ENCODE measurements around the gene FBF1.
"Not testable (repeated sequence)": the region's sequence is repeated elsewhere in the genome, so short reads cannot be mapped to it uniquely, and the experiment has no call there.

The FBF1 gene, protein sequence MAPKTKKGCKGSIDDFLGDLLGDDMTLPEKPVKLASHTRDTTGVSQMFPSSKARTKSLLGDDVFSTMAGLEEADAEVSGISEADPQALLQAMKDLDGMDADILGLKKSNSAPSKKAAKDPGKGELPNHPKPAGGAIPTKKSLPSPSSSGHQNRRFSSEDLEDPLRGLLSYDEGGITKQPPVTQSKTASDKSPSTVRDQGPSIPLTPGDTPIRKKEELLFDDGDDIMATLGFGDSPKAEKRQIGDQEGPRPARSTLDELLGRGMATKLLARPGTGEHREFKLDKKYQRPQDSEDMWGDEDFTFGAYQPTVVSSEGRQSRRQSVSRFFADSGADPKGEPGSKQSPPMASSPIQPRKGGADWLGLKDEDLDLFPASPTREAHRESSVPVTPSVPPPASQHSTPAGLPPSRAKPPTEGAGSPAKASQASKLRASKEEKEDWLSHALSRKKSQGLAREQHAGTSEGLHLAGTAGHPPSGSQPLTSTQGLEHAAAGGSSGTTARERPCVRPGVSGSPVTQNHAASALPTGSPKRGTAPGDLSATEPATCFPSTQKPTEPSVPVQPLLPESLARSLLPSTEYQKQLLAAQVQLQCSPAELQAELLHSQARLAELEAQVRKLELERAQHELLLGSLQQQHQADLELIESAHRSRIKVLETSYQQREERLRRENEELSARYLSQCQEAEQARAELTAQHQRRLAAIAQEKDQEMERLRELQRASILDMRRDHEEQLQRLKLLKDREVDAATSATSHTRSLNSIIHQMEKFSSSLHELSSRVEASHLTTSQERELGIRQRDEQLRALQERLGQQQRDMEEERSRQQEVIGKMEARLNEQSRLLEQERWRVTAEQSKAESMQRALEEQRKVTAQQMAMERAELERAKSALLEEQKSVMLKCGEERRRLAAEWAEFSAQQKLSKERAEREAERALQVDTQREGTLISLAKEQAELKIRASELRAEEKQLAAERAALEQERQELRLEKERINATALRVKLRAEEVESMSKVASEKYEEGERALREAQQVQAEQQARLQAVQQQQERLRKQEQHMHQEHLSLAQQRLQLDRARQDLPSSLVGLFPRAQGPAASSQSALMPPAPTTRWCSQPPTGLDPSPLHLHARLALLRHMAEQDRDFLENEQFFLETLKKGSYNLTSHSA

DNA sequence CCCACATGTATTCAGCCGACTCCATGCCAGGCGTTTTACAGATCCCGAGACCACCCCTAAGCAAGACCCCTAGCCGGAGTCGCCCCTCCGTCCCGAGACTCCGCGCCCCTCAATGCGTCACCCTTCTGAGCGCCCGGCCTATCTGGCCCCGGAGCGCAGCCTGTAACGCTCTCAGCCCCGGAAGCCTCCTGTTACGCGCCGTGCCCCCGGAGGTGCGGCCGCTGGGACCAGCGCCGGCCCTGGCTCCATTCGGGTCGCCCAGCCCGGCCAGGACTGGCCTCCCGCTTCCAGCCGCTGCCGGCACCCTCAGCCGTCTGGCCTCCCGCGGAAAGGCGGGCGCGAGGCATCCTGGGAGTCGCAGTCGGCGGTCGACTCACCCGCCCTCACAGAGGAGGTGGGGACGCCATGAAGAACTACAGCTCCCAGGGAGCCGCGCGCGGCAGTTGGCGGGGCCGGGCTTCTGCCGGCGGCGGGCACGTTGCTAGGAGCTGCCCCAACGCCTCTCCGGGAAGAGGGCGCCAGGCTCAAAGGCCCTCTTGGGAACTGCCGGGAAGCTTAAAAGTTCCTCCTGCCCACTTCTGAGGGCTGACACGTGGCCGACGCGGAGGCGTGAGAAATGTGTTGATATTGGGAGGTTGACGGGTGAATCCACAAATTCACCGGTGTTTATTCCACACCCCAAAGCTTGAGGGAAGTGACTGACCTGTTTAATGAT, at the start of gene FBF1:
Gene FBF1, minus strand, starts transcription at position 316 of the 715 bp plus-strand sequence. CDS start 2,893 bp downstream, outside the sequence.
- peak; percentile 94 for DNase-seq (ENCODE audit: low spot score)

DNA sequence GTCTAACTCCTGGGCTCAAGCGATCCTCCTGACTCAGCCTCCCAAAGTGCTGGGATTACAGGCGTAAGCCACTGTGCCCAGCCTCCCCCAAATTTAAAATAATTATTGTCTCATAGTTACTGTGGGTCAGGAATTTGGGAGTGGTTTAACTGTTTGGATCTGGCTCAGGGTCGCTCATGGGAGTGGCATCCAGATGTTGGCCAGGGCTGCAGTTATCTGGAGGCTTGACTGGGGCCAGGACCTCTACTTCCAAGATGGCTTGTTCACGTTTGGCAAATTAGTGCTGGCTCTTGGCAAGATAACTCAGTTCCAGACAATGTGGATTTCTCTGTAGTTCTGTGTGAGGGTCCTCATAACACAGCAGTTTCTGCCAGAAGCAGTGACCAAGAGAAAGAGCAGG, 46.2 kb upstream of the FBF1 start:
- no peak for DNase-seq (ENCODE audit: low spot score)

DNA sequence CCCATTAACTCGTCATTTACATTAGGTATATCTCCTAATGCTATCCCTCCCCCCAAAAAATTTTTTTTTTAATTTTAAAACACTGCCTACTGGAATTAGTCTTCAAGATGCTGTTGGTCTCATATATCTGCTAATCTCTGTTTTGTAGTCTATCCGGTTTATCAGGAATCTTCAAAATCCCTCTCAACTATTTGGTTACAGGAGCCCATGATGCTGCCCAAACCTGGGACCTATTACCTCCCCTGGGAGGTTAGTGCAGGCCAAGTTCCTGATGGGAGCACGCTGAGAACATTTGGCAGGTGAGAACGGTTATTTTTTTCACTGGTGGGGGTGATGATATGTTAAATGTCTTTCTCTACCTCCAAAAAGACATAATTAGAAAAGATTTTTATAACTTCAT, 45.1 kb upstream of the FBF1 start:
- DNase-seq (ENCODE audit: low spot score), result no peak

DNA sequence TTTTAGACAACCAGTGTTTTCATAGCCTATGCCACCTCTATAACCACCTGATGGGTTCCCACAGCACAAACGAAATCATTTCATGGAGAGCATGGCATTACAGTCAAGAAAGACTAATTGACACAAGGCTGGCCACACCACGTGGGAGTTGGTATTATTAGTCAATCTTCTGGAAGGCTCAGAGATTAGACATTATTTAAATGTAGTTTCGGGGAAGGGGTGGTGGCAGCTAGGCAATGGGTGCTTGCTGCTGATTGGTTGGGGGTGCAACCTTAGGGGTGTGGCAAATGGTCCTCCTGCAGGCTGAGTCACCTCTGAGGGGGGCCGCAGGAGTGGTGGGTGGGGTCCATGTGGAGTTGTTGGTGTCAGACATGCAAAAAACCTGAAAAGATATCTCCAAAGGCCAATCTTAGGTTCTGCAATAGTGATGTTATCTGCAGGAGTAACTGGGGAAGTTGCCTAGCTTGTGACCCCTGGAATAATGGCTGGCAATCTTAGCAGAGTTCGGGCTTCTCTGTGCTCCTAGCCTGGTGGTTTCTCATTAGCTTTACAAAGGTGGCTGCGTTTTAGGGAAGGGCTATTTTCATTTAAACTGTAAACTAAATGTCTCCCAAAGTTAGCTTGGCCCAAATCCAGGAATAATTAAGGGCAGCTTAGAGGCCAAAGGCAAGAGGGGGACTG, 42.8 kb upstream of the FBF1 start:
- no peak for DNase-seq (ENCODE audit: low spot score)

DNA sequence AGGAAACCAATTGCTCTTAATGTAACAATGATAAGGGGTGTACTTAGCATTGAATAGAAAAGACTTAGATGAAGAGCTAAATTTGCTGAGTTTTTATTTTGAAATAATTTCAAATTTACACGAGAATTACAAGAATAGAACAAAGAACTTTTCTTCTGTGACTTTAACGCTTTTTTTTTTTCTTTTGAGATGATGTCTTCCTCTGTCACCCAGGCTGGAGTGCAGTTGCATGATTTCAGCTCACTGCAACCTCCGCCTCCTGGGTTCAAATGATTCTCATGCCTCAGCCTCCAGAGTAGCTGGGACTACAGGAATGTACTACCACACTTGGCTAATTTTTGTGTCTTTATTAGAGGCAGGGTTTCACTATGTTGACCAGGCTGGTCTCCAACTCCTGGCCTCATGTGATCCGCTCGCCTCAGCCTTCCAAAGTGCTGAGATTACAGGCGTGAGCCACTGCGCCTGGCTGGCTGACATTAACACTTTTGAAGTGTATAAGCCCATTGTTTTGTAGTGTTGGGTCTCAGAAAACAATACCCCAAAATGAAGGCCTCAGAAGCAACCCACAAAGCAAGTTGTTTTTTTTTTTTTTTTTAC, 40.3 kb upstream of the FBF1 start:
- no peak for DNase-seq (ENCODE audit: low spot score)

DNA sequence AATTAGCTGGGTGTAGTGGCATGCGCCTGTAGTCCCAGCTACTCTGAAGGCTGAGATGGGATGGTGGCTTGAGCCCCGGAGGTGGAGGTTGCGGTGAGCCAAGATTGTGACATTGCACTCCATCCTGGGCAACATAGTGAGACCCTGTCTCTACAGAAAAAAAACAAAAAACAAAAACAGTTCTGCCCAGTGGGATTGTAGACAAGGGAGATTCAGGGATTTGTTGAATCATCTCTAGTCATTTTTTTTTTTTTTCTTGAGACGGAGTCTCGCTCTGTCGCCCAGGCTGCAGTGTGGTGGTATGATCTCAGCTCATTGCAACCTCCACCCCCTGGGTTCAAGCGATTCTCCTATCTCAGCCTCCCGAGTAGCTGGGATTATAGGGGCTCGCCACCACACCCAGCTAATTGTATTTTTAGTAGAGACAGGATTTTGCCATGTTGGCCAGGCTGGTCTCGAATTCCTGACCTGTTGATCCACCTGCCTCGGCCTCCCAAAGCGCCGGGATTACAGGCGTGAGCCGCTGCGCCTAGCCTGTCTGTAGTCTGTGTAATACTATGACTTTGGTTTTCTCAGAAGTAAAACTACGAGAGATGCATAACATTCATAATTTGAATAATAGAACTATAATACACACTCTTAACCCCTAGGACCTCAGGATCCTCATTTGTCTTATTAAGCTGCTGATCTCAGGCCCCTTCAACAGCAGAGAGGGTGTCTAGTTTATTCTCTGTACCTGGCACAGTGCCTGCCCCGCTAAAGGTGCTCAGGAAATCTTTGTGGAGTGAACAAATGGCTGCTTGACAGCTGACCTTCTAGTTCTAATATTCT, 39.6 kb upstream of the FBF1 start:
- no peak for DNase-seq (ENCODE audit: low spot score)

DNA sequence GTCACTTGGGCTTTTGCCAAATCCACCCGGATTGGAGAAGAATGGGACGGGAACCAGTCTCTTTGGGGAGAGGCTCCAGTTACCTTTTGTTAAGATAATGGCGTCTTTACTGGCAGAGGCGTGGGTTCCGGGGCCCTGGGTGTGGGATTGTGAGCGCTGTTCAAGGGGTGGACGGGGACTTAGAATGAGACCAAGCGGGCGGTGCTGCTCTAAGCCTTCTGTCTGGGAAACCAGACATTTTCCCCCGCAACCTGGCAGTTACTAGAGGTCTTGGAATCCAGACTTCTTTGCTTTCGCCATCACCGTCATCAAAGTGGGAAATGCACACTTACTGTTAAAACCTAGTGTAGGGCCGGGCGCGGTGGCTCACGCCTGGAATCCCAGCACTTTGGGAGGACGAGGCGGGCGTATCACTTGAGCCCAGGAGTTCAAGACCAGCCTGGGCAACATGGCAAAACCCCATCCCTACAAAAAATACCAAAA, 38.9 kb upstream of the FBF1 start:
- no peak for DNase-seq (ENCODE audit: low spot score)

DNA sequence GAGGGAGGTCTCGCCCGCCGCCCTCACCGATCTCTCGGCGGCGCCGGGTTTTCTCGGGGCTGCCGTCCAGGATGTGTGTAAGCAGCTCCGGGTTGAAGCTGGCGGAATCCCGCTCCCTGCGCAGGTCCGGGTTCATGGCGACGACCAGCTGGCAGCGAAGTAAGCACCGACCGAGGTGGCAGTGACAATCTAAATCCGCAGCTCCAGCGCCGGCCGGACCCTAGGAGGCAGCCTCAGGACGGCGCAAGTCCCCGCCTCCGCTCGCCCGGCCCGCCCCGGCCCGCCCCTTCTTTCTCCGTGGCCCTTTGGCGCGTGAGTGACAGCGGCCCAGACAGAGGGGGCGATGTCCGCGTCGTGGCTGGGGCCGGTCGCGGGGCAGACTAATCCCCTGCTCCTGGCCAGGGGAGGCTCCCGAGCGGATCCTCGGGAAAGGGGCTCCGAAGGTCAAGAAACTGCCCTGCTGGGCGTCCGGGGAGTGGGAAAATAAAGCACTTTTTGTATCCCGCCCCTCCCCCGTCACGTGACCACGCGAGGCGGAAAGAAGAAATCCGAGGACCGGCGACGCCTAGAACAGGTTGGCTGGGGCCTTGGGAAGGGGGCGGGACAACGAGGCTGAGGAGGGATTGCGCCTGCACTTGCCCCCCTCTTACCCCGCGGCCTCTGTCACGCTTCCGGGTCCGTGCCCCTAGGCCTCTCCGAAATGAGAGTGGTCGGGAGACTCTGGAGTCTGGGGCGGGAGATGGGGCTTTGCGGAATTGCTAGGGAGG, 38.3 kb upstream of the FBF1 start, which contains the start of the genes ACOX1 and TEN1:
Gene ACOX1, minus strand, starts transcription at position 229 of the 767 bp plus-strand sequence. Its CDS starts 93 bp downstream, at position 136.
Gene TEN1, plus strand, starts transcription at position 303 of the 767 bp plus-strand sequence. CDS start 6,953 bp downstream, outside the sequence.
- peak; percentile 62 for DNase-seq (ENCODE audit: low spot score)

DNA sequence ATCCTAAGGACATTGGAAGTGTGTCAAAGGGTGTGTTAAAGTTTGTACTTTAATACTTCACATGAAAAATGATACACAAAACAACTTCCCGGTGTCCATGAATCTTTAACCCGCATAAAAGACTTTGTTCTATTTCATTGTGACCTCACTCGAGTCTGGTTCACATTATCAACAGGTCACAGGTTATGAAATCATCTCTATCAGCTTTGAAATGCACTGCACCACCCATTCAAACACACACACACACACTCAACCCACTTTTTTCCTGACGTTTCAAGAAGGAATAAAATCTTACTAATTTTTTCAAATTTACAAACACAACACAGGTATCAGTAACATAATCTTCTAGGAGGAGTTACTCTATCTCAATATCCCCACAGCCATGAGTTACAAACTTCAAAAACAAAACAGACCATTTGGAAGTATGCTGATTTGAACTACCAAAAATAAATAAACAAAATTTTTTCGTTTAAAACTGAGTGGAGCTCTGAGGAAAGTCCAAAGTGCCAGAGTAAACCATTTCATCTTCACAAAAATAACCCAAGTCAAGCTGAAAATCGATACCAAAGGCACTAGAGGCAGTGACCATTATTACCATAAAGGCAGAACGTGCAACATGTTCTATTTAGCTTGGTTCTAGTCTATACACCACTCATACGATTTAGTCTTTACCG, 35.5 kb upstream of the FBF1 start:
- no peak for DNase-seq (ENCODE audit: low spot score)

DNA sequence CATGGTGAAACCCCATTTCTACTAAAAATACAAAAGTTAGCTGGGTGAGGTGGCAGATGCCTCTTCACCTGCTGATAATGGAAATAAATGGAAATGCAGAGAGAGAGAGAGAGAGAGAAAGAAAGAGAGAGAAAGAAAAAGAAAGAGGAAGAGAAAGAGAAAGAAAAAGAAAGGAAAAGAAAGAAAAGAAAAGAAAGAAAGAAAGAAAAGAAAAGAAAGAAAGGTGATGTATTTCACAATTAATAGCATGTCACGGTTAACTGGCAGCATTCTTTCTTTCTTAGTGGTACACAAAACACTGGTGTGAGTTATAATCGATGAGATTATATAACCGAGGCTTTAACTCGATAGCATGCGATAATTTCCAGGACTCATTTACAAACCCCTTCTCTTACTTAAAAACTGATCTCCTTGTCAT, 34.9 kb upstream of the FBF1 start:
- no peak for DNase-seq (ENCODE audit: low spot score)

DNA sequence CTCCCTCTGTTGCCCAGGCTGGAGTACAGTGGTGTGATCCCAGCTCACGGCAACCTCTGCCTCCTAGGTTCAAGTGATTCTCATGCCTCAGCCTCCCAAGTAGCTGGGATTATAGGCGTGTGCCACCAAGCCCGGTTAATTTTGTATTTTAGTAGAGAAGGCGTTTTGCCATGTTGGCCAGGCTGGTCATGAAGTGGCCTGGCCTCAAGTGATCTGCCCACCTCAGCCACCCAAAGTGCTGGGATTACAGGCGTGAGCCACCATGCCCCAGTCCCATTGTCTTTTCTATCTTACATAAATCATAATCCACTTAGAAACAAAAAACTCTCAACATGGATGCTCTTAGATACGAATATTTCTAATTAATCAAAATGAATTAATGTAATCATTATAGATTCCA, 34.3 kb upstream of the FBF1 start:
- DNase-seq (ENCODE audit: low spot score), result not testable (repeated sequence)

DNA sequence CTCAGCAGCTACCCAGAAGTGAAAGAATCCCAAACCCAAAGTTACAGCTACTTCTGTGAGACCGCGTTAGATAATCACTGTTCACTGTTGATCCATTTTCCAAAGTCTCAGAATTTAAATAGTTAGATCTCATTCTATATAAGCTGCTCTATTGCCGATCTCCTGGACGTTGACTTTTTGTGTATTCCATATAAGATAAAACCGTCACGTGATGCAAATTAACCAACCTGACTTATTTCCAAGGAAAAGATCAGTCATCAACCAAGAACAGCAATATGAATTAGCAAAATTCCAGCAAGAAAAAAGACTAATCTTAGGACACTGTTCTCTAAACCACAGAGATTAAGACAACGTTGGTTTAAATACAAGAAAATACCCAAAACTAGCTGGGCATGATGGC, 29.8 kb upstream of the FBF1 start:
- DNase-seq (ENCODE audit: low spot score), result no peak

DNA sequence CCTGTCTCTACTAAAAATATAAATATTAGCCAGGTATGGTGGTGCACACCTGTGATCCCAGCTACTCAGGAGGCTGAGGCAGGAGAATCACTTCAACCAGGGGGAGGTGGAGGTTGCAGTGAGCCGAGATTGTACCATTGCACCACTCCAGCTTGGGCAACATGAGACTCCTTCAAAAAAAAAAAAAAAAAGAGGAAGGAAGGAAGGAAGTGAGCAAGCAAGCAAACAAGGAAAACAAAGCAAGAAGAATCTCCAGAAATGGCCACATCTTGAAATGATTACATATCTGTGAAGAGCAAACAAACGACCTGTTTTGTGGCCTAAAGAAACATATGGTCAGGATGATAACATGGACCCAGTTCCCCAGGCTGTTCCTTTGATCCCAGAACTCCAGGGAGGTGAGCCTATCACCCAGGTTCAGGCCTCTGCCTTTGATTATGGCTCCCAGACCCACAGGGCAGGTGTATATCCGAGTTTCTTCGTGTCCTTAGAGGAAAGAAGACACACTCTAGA, 29.2 kb upstream of the FBF1 start:
- DNase-seq (ENCODE audit: low spot score), result no peak

DNA sequence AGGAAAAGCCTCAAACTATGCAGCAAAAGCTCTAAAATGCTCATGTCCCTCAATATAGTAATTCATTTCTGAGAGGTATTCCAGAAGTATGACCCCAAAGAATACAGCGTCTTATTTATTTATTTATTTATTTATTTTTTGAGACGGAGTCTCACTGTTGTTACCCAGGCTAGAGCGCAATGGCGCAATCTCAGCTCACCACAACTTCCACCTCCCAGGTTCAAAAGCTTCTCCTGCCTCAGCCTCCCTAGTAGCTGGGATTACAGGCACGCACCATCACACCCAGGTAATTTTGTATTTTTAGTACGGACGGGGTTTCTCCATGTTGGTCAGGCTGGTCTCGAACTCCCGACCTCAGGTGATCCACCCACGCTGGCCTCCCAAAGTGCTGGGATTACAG, 28.2 kb upstream of the FBF1 start:
- DNase-seq (ENCODE audit: low spot score), result not testable (repeated sequence)

DNA sequence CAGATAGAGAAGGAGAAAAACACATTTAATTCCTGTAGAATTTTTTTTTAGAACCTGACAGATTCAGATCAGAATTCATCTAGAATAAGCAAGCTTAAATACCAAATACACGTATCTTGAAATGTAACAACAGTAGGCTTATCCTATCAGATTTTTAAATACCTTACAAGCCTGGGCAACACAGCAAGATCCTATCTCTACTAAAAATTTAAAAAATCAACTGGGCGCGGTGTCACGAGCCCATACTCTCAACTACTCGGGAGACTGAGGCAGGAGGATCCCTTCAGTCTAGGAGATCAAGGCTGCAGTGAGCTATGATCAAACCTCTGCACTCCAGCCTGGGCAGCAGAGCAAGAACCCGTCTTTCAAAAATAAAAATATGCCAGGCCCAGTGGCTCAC, 24.6 kb upstream of the FBF1 start:
- DNase-seq (ENCODE audit: low spot score), result no peak

DNA sequence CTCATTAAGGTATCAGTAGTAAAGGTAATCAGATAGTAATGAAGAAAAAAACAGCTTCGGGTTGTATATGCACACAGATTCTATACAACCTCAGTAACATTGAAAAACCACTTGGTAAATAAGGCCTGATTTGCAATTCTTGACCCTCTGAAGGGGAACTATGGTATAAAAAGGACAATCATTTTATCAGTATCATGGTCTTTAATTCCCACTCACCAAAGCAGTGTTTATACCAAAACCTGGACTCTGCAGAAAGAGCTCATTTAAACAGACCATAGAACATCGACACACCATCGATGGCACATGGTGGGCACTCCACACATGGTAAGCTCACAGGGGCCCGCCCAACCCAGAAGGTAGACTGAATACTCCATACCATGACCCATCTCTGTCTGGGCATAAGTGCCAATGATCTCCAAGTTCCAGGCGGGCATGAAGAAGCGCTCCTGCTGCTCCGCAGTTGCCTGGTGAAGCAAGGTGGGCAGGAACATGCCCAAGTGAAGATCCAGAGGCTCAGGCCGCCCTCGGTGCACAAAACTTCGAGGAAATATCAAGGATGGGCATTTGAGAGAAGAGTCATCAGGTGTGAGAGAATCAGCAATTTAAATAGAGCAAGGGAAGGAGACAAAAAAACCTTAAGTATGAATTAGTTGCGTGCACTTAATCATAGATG, 19.1 kb upstream of the FBF1 start:
- no peak for DNase-seq (ENCODE audit: low spot score)
